GM12878 (cell line): ENCODE measurements around the gene TDRD7. TPM values are rescaled to one million over a fixed set of nuclear protein-coding genes. Genes with fewer than 3 reads are reported as not detected.

Experiments used
- BMI1 ChIP-seq: fragments of 450-650 bp; IDR thresholded peaks from 2 replicates; pipeline ENCODE4 v1.6.1; 2016; ENCODE audit warnings: mild to moderate bottlenecking, moderate library complexity, borderline replicate concordance
- CBX3 ChIP-seq: fragments of 200-600 bp; sonication (generic); IDR thresholded peaks from 2 replicates; pipeline ENCODE4 v1.6.1; 2016; ENCODE audit warnings: low read depth, borderline replicate concordance
- CBX5 ChIP-seq: sonication (generic); IDR thresholded peaks from 2 replicates; pipeline ENCODE4 v1.6.1; 2016; ENCODE audit warnings: low read depth, moderate library complexity, mild to moderate bottlenecking, inconsistent platforms
- CHD4 ChIP-seq: fragments of 200-600 bp; sonication (generic); IDR thresholded peaks from 2 replicates; pipeline ENCODE4 v1.6.1; 2016; ENCODE audit warnings: mild to moderate bottlenecking
- DPF2 ChIP-seq: fragments of 450-650 bp; IDR thresholded peaks from 2 replicates; pipeline ENCODE4 v1.6.1; 2017; ENCODE audit warnings: mild to moderate bottlenecking
- E2F8 ChIP-seq: fragments of 450-650 bp; IDR thresholded peaks from 2 replicates; pipeline ENCODE4 v1.6.1; 2018; ENCODE audit warnings: mild to moderate bottlenecking, low read depth, moderate library complexity; ENCODE audit not compliant: partially characterized antibody
- ETV6 ChIP-seq, 2 experiments: fragments of 450-650 bp in 1 of 2; IDR thresholded peaks in 1 of 2; conservative IDR thresholded peaks in 1 of 2; 2 replicates each; pipeline ENCODE4 v1.6.1; 2014; ENCODE audit warnings: antibody characterized with exemption in 1 of 2, borderline replicate concordance in 1 of 2, low read depth in 1 of 2, mild to moderate bottlenecking in 1 of 2, moderate library complexity in 1 of 2
- JUNB ChIP-seq: IDR thresholded peaks from 2 replicates; pipeline ENCODE4 v1.6.1; 2016; ENCODE audit warnings: antibody characterized with exemption, mild to moderate bottlenecking
- MEF2B ChIP-seq: fragments of 450-650 bp; IDR thresholded peaks from 2 replicates; pipeline ENCODE4 v1.6.1; 2018; ENCODE audit warnings: mild to moderate bottlenecking, moderate library complexity; ENCODE audit not compliant: partially characterized antibody, poor library complexity, severe bottlenecking
- MXI1 ChIP-seq: fragments of 150-350 bp; IDR thresholded peaks from 2 replicates; pipeline ENCODE4 v1.6.1; 2011; ENCODE audit warnings: low read depth, mild to moderate bottlenecking, inconsistent platforms, low read length, improper control_type of control experiment
- MYB ChIP-seq: fragments of 150-350 bp; IDR thresholded peaks from 2 replicates; pipeline ENCODE4 v1.6.1; 2014; ENCODE audit warnings: mild to moderate bottlenecking, low read depth, low read length, borderline replicate concordance
- NFYB ChIP-seq: IDR thresholded peaks from 2 replicates; pipeline ENCODE4 v1.6.1; 2011; ENCODE audit warnings: low read depth, mild to moderate bottlenecking, low read length, improper control_type of control experiment, moderate library complexity; ENCODE audit not compliant: insufficient read depth
- NR2C2 ChIP-seq: IDR thresholded peaks from 2 replicates; pipeline ENCODE4 v1.6.1; 2011; ENCODE audit warnings: borderline replicate concordance, low read depth; ENCODE audit not compliant: control insufficient read depth, insufficient read length
- PAX5 ChIP-seq: IDR thresholded peaks from 2 replicates; pipeline ENCODE4 v1.6.1; 2011; ENCODE audit warnings: low read depth, low read length, borderline replicate concordance
- POLR2AphosphoS2 ChIP-seq: IDR thresholded peaks from 2 replicates; pipeline ENCODE4 v1.6.1; 2011; ENCODE audit warnings: low read depth, mild to moderate bottlenecking, low read length, improper control_type of control experiment, moderate library complexity
- RAD51 ChIP-seq: fragments of 450-650 bp; IDR thresholded peaks from 2 replicates; pipeline ENCODE4 v1.6.1; 2016; ENCODE audit warnings: moderate library complexity, mild to moderate bottlenecking, inconsistent platforms
- RBBP5 ChIP-seq: fragments of 200-600 bp; sonication (generic); conservative IDR thresholded peaks from 2 replicates; pipeline ENCODE4 v1.6.1; 2016
- RELA ChIP-seq: fragments of 450-650 bp; IDR thresholded peaks from 2 replicates; pipeline ENCODE4 v1.8.0; 2014; ENCODE audit warnings: borderline replicate concordance; ENCODE audit not compliant: partially characterized antibody
- SPI1 ChIP-seq: IDR thresholded peaks from 2 replicates; pipeline ENCODE4 v1.6.1; 2011; ENCODE audit warnings: low read depth, mild to moderate bottlenecking, low read length, moderate library complexity, borderline replicate concordance; ENCODE audit not compliant: insufficient read depth
- SRF ChIP-seq, 2 experiments: IDR thresholded peaks; 2 replicates each; pipeline ENCODE4 v1.6.1; 2011; ENCODE audit warnings: low read depth in 2 of 2, low read length in 2 of 2, mild to moderate bottlenecking in 1 of 2, moderate library complexity in 1 of 2
- STAT3 ChIP-seq: IDR thresholded peaks from 2 replicates; pipeline ENCODE4 v1.6.1; 2011; ENCODE audit warnings: low read depth, low read length, improper control_type of control experiment
- TBL1XR1 ChIP-seq: IDR thresholded peaks from 2 replicates; pipeline ENCODE4 v1.6.1; 2012; ENCODE audit warnings: low read depth, low read length, improper control_type of control experiment
- TCF7 ChIP-seq: IDR thresholded peaks from 2 replicates; pipeline ENCODE4 v1.6.1; 2014; ENCODE audit warnings: antibody characterized with exemption, borderline replicate concordance
- YBX1 ChIP-seq: fragments of 450-650 bp; IDR thresholded peaks from 2 replicates; pipeline ENCODE4 v1.6.1; 2016; ENCODE audit warnings: antibody characterized with exemption
- ZNF24 ChIP-seq: fragments of 450-650 bp; IDR thresholded peaks from 2 replicates; pipeline ENCODE4 v1.6.1; 2017; ENCODE audit warnings: antibody characterized with exemption, mild to moderate bottlenecking
- ZNF622 ChIP-seq: fragments of 450-650 bp; IDR thresholded peaks from 2 replicates; pipeline ENCODE4 v1.6.1; 2017; ENCODE audit warnings: mild to moderate bottlenecking, inconsistent platforms
- polyA plus RNA-seq, 11 experiments: library from polyadenylated mRNA; depleted of rRNA in 4 of 11; unstranded in 6 of 11; stranded (reverse) in 5 of 11; fragments of >200 nt; fragmentation: Nextera tagmentation in 4 of 11; fragmentation: Illumina TruSeq in 1 of 11; extraction: Ambion mirVana in 4 of 11; extraction: Trizol in 1 of 11; gene quantifications; 1 replicate in 1 of 11; 2 replicates in 10 of 11; pipeline versions ENCODE4 v1.2.1 to v1.2.3, GENCODE V29; 2011 to 2016; ENCODE audit warnings: inconsistent platforms in 2 of 11, missing spikeins in 2 of 11, low read depth in 1 of 11
- total RNA-seq, 4 experiments: library from RNA; depleted of rRNA in 3 of 4; stranded (reverse); fragments of >200 nt in 3 of 4; fragmentation: Illumina TruSeq in 1 of 4; extraction: Trizol in 1 of 4; gene quantifications; 2 replicates each; pipeline versions ENCODE4 v1.2.1 to v1.2.3, GENCODE V29; 2013 to 2021
- TF ChIP-seq, protein P1 (sequence below): IDR thresholded peaks from 2 replicates; pipeline ENCODE4 v1.6.1; 2011; ENCODE audit warnings: low read depth, low read length, improper control_type of control experiment, borderline replicate concordance
- TF ChIP-seq, protein P2 (sequence below): IDR thresholded peaks from 2 replicates; pipeline ENCODE4 v1.6.1; 2011; ENCODE audit warnings: low read depth, mild to moderate bottlenecking, low read length, moderate library complexity, borderline replicate concordance; ENCODE audit errors: extremely low read depth
- TF ChIP-seq, protein P3 (sequence below): IDR thresholded peaks from 2 replicates; pipeline ENCODE4 v1.6.1; 2012; ENCODE audit warnings: low read length, inconsistent platforms

TDRD7 gene
- total and polyA plus RNA-seq, 10 of the 15 experiments (the other 5 are each of a cell fraction or from before 2014, with no cell fraction given): 5.7 to 26.4 (median 16.2) TPM

DNA sequence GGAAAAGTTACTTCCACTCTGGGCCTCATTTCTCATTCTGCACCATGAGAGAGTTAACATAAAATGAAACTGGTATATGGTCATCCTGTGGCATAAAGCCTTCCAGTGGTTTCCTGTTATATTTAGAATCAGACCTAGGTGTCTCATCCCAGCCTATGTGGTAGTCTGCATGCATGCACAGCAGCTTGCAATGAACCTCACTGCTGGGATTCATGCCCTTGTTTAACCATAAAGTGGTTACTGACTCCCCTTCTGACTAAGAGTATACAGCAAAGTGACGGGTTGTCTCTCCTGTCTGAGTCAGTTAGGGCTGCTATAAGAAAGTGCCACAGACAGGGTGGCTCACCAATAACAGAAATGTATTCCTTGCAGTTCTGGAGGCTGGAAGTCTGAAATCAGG lies 14.7 kb upstream of the TDRD7 start (continued):
- TF ChIP-seq E2F8: no peak
- TF ChIP-seq, protein P1, sequence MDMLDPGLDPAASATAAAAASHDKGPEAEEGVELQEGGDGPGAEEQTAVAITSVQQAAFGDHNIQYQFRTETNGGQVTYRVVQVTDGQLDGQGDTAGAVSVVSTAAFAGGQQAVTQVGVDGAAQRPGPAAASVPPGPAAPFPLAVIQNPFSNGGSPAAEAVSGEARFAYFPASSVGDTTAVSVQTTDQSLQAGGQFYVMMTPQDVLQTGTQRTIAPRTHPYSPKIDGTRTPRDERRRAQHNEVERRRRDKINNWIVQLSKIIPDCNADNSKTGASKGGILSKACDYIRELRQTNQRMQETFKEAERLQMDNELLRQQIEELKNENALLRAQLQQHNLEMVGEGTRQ: no peak
- no peak for TF ChIP-seq ZNF622
- TF ChIP-seq STAT3: no peak
- TF ChIP-seq TBL1XR1: no peak
- TF ChIP-seq SRF (IDR thresholded peaks at IDR 0.05; ENCODE audit: low read depth in 2 of 2, low read length in 2 of 2): no peak
- TF ChIP-seq CHD4: no peak
- TF ChIP-seq MEF2B: peak; percentile 60
- no peak; a peak in 1 of 4 replicates for TF ChIP-seq ETV6 (conservative IDR thresholded peaks at IDR 0.05 in 1 of 2, IDR thresholded peaks at IDR 0.05 in 1 of 2; ENCODE audit: borderline replicate concordance in 1 of 2, low read depth in 1 of 2)
- TF ChIP-seq CBX3: no peak
- TF ChIP-seq PAX5: peak; percentile 75
- no peak for TF ChIP-seq MYB
- no peak for TF ChIP-seq NR2C2
- no peak for TF ChIP-seq POLR2AphosphoS2
- no peak for TF ChIP-seq TCF7
- no peak for TF ChIP-seq RAD51
- no peak for TF ChIP-seq YBX1
- TF ChIP-seq NFYB: no peak
- TF ChIP-seq SPI1: no peak
- TF ChIP-seq RELA: no peak
- peak; percentile 79 for TF ChIP-seq JUNB
- TF ChIP-seq, protein P2, sequence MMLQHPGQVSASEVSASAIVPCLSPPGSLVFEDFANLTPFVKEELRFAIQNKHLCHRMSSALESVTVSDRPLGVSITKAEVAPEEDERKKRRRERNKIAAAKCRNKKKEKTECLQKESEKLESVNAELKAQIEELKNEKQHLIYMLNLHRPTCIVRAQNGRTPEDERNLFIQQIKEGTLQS: no peak
- TF ChIP-seq ZNF24: no peak
- no peak for TF ChIP-seq MXI1
- TF ChIP-seq BMI1: no peak
- TF ChIP-seq, protein P3, sequence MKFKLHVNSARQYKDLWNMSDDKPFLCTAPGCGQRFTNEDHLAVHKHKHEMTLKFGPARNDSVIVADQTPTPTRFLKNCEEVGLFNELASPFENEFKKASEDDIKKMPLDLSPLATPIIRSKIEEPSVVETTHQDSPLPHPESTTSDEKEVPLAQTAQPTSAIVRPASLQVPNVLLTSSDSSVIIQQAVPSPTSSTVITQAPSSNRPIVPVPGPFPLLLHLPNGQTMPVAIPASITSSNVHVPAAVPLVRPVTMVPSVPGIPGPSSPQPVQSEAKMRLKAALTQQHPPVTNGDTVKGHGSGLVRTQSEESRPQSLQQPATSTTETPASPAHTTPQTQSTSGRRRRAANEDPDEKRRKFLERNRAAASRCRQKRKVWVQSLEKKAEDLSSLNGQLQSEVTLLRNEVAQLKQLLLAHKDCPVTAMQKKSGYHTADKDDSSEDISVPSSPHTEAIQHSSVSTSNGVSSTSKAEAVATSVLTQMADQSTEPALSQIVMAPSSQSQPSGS: peak; percentile 72
- no peak for TF ChIP-seq CBX5
- no peak for TF ChIP-seq RBBP5
- TF ChIP-seq DPF2: peak; percentile 72
